NT2/D1 (cell line): ENCODE measurements around the gene RBMS3.

Experiments used
- DNase-seq: peaks from one replicate; pipeline ENCODE4 v3.0.0-alpha.2; 2011; ENCODE audit warnings: low read depth, low spot score
- H3K27me3 ChIP-seq: 2 replicates; pipeline ENCODE4 v1.6.0; 2011; ENCODE audit warnings: mild to moderate bottlenecking; ENCODE audit not compliant: insufficient read length, insufficient read depth
- H3K36me3 ChIP-seq: 2 replicates; pipeline ENCODE4 v1.6.1; 2011; ENCODE audit warnings: mild to moderate bottlenecking, low read length, mixed read lengths; ENCODE audit not compliant: insufficient read depth, insufficient read length
- H3K4me1 ChIP-seq: 2 replicates; pipeline ENCODE4 v1.5.1; 2011; ENCODE audit not compliant: insufficient read depth, insufficient read length
- H3K4me3 ChIP-seq: 2 replicates; pipeline ENCODE4 v1.5.1; 2011; ENCODE audit warnings: low read depth; ENCODE audit not compliant: insufficient read length
- H3K9ac ChIP-seq: 2 replicates; pipeline ENCODE4 v1.6.0; 2011; ENCODE audit warnings: low read depth; ENCODE audit not compliant: insufficient read length
- H3K9me3 ChIP-seq: 2 replicates; pipeline ENCODE4 v1.5.1; 2011; ENCODE audit warnings: mild to moderate bottlenecking, low read length; ENCODE audit not compliant: insufficient read depth
- SUZ12 ChIP-seq: IDR thresholded peaks from 2 replicates; pipeline ENCODE4 v1.6.1; 2011; ENCODE audit not compliant: insufficient read length, insufficient read depth; ENCODE audit errors: extremely low read depth
- YY1 ChIP-seq: IDR thresholded peaks from 2 replicates; pipeline ENCODE4 v1.6.1; 2011; ENCODE audit not compliant: insufficient read length, insufficient read depth
- ZNF274 ChIP-seq: IDR thresholded peaks from 2 replicates; pipeline ENCODE4 v1.6.1; 2011; ENCODE audit warnings: mild to moderate bottlenecking, low read depth, low read length

Gene RBMS3

DNA sequence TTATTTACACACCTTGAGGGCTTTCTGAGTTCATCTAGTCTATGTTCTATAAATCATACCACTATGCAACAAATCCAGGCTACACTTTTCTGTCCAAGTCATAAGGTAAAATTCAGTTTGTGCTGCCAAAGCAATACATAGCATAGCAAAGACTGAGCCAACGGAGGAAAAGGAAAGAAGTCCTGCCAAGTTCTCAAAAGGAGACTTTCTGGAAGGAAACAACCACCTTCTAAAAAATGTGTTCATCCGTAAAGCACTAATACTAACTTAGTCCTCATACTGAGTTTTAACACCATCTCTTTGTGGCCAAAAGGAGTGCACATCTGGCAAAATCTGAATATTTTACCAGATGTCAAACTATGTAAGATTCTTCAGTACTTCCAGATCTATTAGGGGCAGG lies 620.2 kb downstream of the RBMS3 start:
- Histone ChIP-seq H3K36me3 (no peaks in the 10 kb centered on the region), H3K9ac (no peak overlapping the region), H3K4me3 (no peak overlapping the region), H3K4me1 (no peaks in the 10 kb centered on the region), H3K9me3 (no peaks in the 10 kb centered on the region), H3K27me3 (no peaks in the 10 kb centered on the region)
- no peak for DNase-seq
- TF ChIP-seq ZNF274 = no peak
- TF ChIP-seq SUZ12 = no peak
- TF ChIP-seq YY1 = no peak

DNA sequence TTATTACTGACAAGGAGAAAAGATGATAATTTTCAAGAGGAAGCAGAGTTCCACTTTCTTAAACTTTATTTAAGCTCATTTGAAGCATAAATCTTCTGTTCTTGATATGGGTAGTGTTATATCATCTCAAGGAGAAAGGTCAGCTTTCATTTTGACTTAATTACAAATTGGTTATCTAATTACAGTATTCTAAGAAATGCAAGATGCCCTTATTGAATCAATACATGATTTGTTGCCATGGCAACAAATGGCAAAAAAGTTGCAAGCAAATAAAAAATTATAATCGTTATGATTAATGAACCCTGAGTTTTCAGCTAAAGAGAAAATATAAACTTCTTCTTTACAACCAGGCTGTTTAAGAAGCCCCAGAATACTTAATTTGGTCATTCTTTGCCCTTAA lies 622.7 kb downstream of the RBMS3 start:
- Histone ChIP-seq H3K9ac (no peak overlapping the region), H3K27me3 (no peaks in the 10 kb centered on the region), H3K4me1 (no peaks in the 10 kb centered on the region), H3K4me3 (no peak overlapping the region), H3K9me3 (no peaks in the 10 kb centered on the region), H3K36me3 (no peaks in the 10 kb centered on the region)
- TF ChIP-seq YY1 (no peak), ZNF274 (no peak), SUZ12 (no peak)
- no peak for DNase-seq

DNA sequence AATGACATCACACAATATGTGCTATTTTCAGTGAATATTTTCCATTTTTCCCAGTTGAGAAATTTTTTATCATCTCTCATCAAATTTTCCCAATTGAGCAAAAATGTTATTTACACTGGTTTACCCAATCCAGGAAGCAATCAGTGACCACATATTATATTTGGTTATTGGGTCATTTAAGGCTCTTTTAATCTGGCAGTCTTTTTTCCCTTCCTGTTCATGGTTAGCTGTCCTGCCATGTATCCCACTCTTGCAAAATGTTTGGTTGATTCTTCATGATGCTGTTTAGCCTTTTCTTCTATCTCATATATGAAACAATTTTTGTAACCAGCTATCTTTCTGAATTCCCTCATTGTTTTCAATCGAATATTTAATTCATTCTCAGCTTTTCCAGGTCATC lies 626.0 kb downstream of the RBMS3 start:
- no peaks in the 10 kb centered on the region for H3K4me1 ChIP-seq
- H3K9me3 ChIP-seq = no peaks in the 10 kb centered on the region
- TF ChIP-seq ZNF274 (no peak), SUZ12 (no peak), YY1 (no peak)
- no peaks in the 10 kb centered on the region for H3K36me3 ChIP-seq
- H3K9ac ChIP-seq = no peak overlapping the region
- no peak for DNase-seq
- H3K27me3 ChIP-seq = no peaks in the 10 kb centered on the region
- no peak overlapping the region for H3K4me3 ChIP-seq

DNA sequence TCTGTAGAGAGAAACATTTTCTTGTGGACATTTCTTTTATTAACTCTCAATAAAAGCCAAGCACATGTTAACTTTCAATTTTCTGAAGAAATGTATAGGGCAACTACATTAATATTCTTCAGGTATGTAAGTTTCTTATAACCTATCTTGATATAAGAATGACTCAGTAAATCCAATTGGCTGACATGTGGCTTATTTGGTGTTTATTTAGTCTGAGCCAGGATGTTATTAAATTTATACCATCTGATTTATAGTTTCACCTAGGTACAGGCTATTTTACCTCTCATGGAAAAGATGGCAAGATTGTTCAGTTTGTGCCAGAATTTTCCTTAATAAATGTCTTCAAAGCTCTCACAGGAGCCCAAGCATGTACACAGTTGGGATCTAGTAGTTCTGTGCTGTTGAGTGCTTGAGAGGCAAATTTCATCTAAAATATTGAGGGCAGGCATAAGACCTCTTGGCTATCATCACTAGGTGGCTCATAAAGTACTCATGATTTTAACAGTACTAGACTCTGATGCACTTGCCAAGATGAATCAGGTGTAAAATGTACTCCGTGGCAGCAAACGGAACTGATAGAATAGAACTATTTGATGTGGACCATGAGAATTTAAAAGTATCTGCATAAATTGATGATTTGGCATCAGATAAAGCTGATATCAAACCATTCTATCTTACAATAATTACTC lies 631.9 kb downstream of the RBMS3 start:
- Histone ChIP-seq H3K4me1 (no peaks in the 10 kb centered on the region), H3K9ac (no peak overlapping the region), H3K27me3 (no peaks in the 10 kb centered on the region), H3K9me3 (no peaks in the 10 kb centered on the region), H3K4me3 (no peak overlapping the region), H3K36me3 (no peaks in the 10 kb centered on the region)
- DNase-seq = no peak
- TF ChIP-seq YY1 (no peak), SUZ12 (no peak), ZNF274 (no peak)

DNA sequence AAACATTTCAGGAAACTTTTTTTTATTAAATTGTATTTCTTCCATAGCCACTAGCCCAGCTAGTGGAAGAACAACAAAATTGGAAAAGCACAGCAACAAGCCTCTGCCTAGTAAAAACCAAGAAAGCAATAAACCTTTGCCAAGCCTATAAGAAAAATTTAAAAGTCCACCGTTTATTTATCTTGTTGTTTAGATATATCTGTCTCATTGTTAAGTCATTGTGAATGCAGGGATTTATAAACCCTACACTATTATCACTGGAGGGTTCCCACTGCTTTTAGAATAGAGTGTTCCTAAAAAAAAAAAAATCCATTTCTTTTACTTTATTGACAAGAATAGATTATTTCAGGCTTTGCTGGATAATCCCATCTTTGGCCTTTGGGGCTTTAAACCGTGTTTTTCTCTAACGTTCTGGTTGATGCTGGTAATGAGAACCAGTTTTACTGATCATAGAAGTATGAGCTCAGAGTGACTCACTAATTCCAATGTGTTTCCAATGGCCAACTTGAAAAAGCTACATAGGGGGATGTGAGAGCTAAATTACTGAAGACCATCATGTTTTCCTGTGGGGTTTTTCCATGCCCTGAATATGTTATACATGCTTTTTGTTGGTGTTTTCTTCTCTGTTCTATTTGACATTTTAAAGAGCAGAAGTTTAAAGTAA lies 634.1 kb downstream of the RBMS3 start:
- Histone ChIP-seq H3K4me3 (no peak overlapping the region), H3K9me3 (no peaks in the 10 kb centered on the region), H3K27me3 (no peaks in the 10 kb centered on the region), H3K36me3 (no peaks in the 10 kb centered on the region), H3K4me1 (no peaks in the 10 kb centered on the region), H3K9ac (no peak overlapping the region)
- DNase-seq = no peak
- TF ChIP-seq ZNF274 = no peak
- TF ChIP-seq YY1 = no peak
- no peak for TF ChIP-seq SUZ12

DNA sequence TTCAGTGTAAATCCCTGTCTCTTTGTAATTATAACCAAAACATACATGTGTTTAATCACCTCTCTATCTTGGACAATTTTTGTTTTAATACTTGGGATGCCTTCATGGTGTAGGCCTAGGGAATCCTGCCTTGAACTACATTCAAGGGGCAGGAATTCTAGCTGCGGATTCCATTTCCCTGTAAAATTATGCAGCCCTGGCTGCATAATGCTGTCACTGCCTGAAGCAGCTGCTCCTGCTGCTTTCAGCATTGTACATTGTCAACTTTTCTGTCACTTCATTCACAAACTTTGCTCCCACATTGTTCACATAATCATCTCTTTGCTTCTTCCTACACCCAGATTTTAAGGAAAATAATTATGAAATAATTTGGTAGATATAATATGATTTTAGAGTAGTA lies 638.7 kb downstream of the RBMS3 start:
- no peak for DNase-seq
- H3K4me1 ChIP-seq = no peaks in the 10 kb centered on the region
- no peaks in the 10 kb centered on the region for H3K36me3 ChIP-seq
- TF ChIP-seq SUZ12 (no peak), YY1 (no peak), ZNF274 (no peak)
- H3K9ac ChIP-seq = no peak overlapping the region
- H3K27me3 ChIP-seq = no peaks in the 10 kb centered on the region
- H3K4me3 ChIP-seq = no peak overlapping the region
- H3K9me3 ChIP-seq = no peaks in the 10 kb centered on the region

DNA sequence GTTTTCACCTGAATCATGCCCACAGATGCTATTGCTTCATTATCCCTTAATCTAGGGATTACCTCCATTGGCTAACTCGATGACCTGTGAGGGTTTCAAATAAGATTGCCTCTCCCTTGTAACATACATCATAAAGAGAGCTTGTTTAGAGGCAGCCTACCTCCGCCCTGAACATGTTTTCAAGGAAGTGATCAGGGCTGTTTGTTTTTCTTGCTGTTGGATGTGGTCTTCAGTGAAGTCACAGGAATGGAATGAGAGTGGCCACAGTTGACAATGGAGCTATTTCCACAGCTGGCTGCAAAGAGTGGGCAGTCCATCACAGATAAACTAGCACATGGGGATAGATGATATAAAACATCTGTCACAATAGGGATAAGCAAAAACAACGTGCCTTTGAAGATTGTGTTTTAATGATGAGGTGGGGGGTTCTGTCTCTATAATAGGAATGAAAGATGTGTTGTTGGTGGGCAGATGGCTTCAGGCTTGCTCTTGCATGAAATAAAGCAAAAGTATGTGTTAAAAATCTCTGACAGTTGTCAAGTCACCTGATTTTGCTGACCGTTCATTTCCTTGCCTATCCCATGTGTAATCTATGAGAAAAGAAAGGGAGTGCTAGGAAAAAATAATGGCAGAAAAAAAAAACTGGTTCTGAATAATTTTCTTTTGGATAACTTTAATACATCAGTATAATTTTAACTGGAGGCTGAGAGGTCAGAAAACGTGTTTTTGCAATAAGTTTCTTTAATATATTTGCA lies 642.3 kb downstream of the RBMS3 start:
- Histone ChIP-seq H3K4me3 (no peak overlapping the region), H3K9ac (no peak overlapping the region), H3K4me1 (no peaks in the 10 kb centered on the region), H3K36me3 (no peaks in the 10 kb centered on the region), H3K27me3 (no peaks in the 10 kb centered on the region), H3K9me3 (no peaks in the 10 kb centered on the region)
- DNase-seq = no peak
- no peak for TF ChIP-seq YY1
- TF ChIP-seq ZNF274 = no peak
- TF ChIP-seq SUZ12 = no peak
